GM21528 (cell line): ENCODE results near the gene CREM.
A peak's percentile ranks its signal among the peaks of the same experiment; 100 is the strongest.

Source experiments
- ATAC-seq: cut with Tn5 transposase; IDR thresholded peaks from one replicate; pipeline ENCODE4 v1.9.1; 2021; ENCODE audit warnings: mild to moderate bottlenecking, moderate library complexity; ENCODE audit not compliant: unreplicated experiment, low FRiP score

CREM gene

DNA sequence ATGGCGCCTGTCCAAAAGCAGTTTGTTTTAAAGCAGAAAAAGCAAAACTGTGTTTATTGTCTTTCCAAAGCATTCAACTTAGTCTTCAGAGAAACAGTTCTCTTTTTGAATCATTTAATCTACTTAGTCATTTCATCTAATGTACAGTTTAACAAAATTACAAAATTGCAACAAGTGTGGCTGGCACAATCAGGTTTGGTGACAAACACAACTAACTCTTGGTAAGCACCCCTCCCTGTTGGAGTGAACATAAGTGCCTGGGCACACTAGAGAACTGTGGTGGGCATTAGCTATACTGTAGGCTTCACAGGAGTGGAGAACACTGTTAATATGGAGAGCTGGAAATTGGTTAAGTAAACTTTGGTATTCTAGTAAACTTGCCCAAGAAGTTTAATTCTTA, 6.9 kb downstream of the CREM start:
- no peak for ATAC-seq

DNA sequence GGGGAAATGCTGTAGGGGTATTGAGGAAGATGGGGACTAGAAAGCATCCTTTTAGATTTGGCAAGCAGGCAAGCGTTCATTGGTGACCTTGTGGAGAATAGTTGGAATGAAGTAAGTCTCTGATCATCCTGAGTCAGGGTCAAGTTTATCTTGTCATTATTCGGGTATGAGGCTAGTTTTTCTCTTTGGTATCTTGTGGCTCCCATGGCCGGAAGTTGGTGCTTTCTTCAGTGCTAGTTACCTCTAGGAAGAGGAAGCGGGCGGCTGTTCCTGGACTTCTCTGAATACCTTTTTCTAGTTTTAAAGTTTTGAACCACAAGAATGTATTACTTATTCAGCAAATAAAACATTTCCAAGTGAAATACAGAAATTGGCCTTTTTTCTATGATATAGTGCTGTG, 9.2 kb downstream of the CREM start:
- no peak for ATAC-seq

DNA sequence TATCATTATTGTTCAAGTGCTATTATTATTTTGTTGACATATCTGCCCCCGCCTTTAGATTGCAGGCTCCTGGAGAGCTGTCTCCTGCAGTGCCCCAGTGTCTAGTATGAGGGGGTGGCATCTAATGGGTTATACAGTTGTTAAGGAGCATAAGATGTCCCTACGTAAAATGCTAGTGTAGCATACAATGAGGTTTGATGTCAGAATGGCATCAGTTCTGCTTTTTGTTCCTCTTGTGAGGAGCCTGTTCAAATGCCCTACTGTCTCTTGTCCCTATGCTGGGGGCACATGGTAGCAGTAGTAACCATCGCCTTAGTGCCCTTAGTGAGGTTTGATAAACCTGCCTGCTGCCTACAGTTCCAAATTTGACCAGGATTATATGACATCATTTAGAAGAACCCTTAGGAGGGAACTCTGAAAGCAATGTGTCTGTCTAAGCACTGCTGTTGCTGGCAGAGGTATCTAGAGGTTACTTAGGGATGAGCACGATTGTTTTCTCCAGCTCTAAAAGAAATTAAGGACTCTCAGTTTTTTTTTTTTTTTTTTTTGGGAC, 9.7 kb downstream of the CREM start:
- ATAC-seq: peak; percentile 45

DNA sequence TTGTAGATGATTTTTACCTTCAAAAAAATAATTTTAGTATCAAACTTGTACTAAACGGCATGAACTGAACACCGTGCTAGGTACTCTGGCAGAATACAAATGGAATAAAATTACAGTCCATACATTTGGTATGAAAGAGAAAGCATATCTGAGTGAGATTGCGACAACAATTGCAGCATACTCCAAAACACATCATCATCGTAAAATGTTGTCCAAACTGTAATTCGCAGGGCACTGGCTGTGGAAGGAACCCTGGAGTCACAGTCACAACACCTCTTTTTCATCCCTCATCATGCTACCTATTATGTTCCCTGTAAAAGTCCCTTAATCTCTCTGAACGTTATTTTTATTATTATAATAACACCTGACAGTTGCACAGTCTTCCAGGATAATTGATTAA, 13.5 kb downstream of the CREM start:
- ATAC-seq: no peak

DNA sequence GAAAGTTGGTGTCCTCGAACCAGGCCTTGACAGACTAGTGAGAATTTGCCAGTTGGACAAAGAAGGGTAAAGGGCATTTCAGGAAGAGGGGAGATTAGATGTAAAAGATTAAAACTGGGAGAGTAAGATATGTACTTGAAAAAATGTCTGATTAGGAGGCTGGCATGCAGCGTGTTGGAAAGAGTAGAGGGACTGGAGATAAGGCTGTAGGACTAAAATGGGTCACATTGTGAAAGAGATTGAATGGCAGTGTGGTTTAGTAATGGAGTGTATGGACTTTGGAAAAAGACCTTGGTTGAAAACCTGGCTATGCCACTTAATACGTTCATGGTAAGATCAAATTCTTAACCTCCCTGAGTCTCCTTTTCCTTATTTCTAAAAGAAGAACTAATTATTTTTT, 14.1 kb downstream of the CREM start:
- ATAC-seq: no peak

DNA sequence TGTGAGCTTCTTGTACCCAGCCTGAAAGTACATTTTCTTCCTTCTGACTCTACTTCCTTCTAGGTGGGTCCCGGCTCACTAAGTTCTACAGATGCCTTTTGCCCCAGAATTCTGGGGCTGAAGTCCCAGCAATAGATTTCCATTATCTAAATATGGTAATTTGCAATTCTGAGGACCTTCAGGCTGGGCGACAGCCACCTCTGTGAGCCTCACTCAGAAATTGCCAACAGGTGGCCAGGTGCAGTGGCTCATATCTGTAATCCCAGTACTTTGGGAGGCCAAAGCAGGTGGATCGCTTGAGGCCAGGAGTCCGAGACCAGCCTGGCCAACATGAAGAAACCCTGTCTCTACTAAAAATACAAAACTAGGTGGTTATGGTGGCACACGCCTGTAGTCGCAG, 23.7 kb downstream of the CREM start:
- no peak for ATAC-seq

DNA sequence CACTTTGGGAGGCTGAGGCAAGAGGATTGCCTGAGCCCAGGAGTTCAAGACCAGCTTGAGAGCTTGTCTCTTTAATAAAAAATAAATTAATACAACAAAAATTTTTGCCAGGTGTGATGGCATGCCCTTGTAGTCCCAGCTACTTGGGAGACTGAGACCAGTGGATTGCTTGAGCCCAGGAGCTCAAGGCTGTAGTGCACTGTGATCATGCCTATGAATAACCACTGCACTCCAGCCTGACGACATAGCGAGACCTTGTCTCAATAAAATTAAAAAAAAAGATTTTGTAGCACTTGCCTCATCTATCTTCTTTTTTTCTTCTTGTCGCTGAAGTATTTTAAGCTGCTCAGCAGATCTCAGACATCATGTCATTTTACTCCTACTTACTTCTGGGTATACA, 26.3 kb downstream of the CREM start:
- no peak for ATAC-seq

DNA sequence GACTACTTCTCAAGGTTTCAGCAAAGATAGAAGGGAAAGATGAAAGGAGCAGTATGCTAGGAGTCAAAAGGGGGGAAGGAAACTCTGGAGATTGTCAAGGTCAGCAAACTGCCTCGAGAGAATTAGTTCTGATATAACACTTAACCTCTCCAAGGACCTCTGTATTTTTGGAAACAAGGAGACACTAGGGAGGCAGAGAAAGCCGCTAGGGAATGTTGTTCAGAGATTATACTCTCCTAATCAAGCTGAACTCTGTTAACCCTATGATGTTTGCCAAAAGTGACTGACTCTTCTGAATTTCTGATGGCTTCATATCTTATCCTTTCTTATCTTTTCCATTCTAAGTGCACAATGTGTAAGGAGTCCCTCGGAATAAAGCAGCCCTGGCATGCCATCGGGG, 27.1 kb downstream of the CREM start:
- ATAC-seq: no peak

DNA sequence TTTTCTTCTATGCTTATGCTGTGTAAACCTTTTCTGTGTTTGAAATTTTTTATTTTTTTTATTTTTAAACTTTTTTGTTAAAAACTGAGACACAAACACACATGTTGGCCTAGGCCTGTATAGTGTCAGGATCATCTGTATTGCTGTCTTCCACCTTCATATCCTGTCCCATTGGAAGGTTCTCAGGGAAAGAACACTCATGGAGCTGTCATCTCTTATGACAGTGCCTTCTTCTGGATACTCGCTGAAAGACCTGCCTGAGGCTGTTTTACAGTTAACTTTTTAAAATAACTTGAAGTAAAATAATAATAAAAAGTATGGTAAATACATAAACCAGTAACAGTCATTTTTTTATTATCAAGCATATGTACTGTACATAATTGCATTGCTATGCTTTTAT, 34.1 kb downstream of the CREM start:
- no peak for ATAC-seq

DNA sequence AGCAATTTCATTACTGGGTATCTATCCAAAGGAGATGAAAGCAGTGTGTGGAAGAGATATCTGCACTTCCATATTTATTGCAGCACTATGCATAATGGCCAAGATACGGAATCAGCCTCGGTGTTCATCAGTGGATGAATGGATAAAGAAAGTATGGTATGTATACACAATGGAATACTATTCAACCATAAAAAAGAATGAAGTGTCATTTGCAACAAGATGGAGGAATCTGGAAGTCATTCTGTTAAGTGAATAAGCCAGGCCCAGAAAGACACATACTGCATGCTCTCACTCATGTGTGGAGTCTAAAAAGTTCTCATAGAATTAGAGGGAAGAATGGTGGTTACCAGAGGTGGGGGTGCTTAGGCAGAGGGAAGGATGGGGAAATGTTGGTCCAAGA, 35.3 kb downstream of the CREM start:
- no peak for ATAC-seq

DNA sequence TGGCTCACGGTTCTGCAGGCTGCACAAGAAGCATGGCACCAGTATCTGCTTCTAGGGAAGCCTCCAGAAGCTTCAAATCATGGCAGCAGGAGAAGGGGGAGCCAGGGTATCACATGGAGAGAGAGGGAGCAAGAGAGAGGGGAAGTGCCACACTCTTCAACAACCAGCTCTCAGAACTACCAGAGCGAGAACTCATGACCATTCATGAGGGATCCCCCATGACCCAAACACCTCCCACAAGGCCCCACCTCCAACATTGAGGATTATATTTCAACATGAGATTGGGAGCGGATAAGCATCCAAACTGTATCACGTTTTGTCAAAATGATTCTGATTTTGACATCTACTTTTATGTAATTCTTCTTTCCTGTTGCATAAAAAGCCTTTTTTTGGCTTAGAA, 38.5 kb downstream of the CREM start:
- no peak for ATAC-seq

DNA sequence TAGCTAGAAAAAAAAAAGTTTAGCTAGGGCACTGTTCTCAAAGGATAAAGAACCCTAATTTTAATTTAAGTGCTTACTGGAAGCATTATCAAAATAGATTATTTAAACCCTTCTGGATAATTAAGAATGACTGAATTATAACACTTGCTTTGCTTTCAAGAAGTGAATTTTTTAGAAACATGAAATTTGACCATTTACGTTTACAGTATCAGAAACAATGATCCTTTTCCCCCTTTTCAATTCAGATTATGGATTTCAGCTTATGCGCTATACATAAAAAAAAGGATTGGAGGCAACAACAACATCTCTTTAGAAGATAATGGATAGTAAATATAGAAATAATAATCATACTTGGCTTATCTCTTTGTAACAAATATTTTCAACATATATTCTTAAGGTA, 39.2 kb downstream of the CREM start:
- no peak for ATAC-seq

DNA sequence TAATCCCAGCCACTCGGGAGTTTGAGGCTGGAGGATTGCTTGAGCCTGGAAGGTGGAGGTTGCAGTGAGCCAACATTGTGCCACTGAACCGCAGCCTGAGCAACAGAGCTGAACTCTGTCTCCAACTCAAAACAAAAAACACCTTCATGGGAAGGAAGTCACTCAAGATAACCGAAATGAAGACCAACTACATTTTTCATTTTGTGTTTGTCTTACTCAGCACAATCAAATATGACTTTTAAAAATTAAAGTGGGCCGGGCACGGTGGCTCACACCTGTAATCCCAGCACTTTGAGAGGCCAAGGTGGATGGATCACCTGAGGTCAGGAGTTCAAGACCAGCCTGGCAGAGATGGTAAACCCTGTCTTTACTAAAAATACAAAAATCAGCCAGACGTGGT, 40.0 kb downstream of the CREM start:
- ATAC-seq: no peak

DNA sequence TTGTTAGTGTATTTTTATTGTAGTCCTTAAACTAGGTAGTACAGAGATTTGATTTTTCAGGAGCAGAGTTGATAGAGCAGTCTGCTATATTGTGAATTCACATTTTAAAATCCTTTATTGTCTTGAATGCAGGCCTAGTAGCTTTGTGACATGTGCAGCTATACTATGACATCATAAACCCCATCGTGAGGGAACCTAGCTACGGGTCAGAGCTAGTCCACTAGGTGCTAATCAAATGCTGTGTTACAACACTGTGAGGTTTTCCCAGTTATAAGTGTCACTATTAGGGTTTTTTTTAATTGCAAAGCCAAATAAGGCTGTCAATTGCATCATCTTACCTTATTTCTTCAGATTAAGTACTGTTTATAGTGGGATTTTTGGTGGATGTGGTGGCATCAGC, 40.7 kb downstream of the CREM start:
- ATAC-seq: no peak

DNA sequence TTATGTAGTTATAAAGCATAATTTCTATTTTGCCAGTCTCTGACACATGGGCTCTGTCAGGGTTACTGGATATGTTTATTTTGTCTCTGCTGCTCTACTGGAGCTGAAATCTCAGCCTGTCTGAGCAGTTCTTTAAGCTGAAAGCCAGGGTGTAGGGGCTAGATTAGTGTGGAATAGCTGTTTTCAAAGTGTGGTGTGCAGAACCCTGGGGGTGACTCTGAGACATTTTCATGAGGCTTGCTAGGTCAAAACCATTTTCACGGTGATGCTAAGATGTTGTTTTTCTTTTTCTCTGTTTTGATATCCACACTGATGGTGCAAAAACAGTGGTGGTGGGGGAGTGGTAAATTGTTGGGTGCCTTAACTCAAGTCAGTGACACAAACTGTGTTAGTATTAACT, 45.5 kb downstream of the CREM start:
- ATAC-seq: no peak

DNA sequence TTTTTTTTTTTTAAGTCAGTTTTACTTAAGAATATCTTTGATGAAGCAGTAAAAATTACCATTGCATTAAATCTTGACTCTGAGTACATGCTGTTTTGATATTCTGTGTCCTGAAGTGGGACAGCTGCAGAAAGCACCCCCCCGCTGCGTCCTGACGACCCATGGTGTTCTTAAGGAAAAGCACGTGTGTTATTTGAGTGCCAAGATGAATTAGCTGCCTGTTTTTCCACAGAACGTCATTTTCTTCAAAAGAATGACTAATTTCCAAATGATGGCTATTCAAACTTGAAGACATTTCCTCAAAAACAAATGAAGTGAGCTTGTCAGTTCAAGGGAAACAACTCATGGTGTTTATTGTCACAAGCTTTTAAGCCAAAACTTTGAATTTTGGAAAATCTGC, 45.9 kb downstream of the CREM start:
- ATAC-seq: no peak

DNA sequence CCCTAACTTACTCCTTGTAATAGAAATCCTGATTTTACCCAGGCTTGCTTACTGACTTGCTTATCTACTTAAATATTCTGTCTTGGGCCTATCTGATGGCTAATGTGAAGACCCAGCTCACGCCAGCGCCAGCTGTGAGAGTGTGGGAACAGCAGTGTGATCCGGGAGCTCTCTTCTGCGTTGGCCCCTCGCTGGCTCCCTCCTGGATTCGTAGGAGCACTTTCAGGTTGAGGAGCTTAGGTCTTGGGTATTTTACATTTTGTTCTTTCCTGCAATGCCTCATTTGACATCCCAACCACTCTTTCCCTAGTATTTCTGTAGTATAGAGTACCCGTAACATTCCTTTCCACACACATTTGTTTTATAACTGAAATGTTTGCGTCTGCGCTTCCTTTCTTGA, 51.7 kb downstream of the CREM start:
- no peak for ATAC-seq

DNA sequence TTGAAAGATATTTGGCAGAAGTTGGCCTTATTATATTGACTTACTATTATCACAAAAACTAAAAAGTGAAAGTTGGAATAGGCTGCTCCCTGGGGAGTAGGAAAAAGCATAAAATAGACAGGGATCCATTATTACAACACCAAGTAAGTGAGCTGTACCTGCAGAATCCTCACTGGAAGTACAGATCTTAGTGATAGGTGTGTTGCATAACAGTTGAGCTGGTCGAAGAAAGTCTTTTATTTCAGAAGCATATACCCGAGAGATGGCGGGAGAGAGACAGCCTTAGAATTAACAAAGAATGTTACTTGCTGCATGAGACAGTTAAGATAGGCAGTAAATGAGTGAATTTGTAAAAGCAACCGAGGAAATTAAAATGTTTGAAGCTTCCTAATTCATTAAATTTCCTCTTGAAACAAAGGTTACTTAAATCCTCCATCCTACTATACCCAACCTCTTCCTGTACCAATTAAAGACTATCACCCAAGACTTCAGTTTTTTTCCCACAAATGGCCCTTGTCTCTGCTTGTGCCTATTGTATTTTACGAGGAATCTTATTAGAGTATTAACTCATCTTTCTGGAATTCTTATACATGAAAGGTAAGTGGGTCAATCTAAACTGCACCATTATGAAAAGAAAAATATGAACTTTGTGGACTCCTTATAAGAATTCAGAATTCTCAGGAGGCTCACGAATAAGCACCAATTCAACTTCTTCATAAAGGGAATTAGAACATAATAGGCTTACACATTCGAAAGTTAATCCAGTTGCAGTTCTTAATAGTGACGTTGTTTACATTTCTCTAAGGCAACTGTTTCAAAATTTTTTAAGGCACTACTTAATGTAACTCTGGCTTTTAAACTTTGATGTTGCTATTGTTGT, 56.2 kb downstream of the CREM start:
- ATAC-seq: no peak

DNA sequence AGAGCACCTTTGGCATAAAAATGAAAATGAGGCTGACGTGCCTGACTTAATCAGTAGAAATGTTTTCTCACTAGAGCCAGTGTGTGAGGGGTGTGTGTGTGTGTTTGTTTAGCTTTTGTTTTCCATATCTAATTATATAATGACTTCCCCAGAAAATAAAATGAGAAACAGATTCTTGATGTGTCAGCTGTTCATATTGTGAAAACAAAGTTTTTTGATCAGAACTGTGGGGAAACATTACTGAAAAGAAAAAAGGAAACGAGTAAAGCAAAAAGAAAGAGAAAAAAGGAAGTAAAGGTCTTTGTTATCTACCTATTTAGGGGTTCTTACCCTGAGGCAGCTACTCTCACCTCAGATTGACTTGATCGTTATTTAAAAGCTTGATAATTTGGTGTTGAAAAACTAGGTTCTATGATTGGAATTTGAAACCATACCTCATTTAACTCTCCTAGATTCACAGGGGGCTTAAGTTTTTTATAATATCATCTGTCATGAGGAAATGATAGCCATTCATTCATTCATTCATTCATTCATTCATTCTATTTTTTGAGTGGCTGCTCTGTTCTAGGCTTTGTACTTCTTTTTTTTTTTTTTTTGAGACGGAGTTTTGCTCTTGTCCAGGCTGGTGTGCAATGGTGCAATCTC, 58.0 kb downstream of the CREM start:
- peak; percentile 56 for ATAC-seq

DNA sequence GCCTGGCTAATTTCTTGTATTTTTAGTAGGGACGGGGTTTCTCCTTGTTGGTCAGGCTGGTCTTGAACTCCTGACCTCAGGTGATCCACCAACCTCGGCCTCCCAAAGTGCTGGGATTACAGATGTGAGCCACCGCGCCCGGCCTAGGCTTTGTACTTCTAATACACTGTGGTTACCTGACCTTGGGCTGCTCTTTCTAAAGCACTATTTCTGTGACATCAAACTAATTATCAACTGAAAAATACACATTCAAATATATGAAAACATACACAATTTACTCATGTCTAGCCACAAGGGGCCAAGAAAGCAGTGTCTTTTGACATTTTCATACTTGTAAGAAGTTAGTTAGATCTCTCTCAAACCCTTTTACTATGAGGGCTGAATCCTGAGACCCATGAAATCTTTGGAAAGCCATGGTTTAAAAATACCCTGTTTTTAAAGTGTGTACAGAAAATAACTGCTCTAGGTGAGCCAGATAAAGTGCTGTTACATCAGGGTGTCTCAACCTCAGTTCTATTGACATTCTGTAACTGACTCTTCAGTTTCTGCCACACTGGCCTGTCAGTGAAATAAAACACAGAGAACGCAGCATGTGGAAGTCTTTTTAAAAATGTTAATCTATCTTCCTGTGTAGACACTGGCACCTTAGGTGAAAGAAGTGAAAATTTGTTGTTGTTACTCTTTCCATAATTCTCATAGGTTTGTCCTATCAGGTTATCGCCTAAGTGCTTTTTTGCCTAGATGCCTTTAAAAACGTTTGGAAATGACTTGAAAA, 58.8 kb downstream of the CREM start:
- no peak for ATAC-seq

DNA sequence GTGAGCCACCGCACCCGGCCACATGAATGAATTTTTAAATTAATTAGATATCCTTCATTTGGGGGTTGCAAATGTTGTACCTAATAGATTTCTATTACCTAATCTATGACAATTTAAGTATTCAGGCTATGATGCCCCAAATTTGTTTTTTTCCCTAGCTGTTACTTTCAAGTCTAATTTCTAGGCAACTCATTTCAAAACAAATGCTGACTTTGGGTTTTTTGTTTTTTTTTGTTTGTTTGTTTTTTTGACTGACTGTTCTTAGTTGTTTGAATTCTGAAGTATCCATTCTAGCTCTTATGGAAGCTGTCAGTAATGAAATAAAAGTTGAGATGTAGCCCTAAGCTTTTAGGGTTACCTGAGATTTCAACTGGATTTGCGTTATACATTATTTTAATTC, 62.3 kb downstream of the CREM start:
- no peak for ATAC-seq
